Stimulated activated CD4-positive, alpha-beta T cell treated with anti-CD3 and anti-CD28 coated beads, TNF-alpha, amount 100 ng/mL, for 1 hour (primary cell): ENCODE results near the gene CDK4.

Source experiments
- DNase-seq, 3 donors: peaks; one replicate each; pipeline ENCODE4 v3.0.0-alpha.2; 2020; ENCODE audit warnings: low read depth in 3 of 3, low spot score in 1 of 3

The CDK4 gene

GRCh38 chr12:57740656-57741412 lies 11.3 kb downstream of the CDK4 start:
- DNase-seq = peak in 2 of 3 donors; percentile 33 to 50

GRCh38 chr12:57739914-57740538 lies 12.1 kb downstream of the CDK4 start:
- no peak for DNase-seq

- no peak for DNase-seq
Measured at GRCh38 chr12:57739387-57739786, 12.7 kb downstream of the CDK4 start.

- no peak for DNase-seq
Measured at GRCh38 chr12:57738661-57739237, 13.4 kb downstream of the CDK4 start, which contains the start of gene AGAP2. Gene AGAP2, minus strand, starts transcription at chr12:57738742. Its CDS starts 496 bp downstream, at chr12:57738246.

- no peak for DNase-seq
Measured at GRCh38 chr12:57737467-57738460, 14.3 kb downstream of the CDK4 start.

- DNase-seq = no peak
Measured at GRCh38 chr12:57736741-57737466, 15.2 kb downstream of the CDK4 start.

- no peak for DNase-seq
Measured at GRCh38 chr12:57735952-57736740, 16.0 kb downstream of the CDK4 start.

- DNase-seq = no peak
Measured at GRCh38 chr12:57735198-57735855, 16.8 kb downstream of the CDK4 start.

- no peak for DNase-seq
Measured at GRCh38 chr12:57734591-57734990, 17.5 kb downstream of the CDK4 start.

- no peak for DNase-seq
Measured at GRCh38 chr12:57733928-57734327, 18.2 kb downstream of the CDK4 start.

- DNase-seq = no peak
Measured at GRCh38 chr12:57732726-57733593, 19.1 kb downstream of the CDK4 start.

GRCh38 chr12:57732270-57732669 lies 19.8 kb downstream of the CDK4 start:
- DNase-seq = no peak

GRCh38 chr12:57731411-57732080 lies 20.6 kb downstream of the CDK4 start:
- DNase-seq = no peak

- DNase-seq = no peak
Measured at GRCh38 chr12:57730336-57731067, 21.6 kb downstream of the CDK4 start.

- DNase-seq = no peak
Measured at GRCh38 chr12:57729321-57729844, 22.7 kb downstream of the CDK4 start.

GRCh38 chr12:57727758-57728395 lies 24.2 kb downstream of the CDK4 start:
- DNase-seq = no peak
